Thoracic aorta (tissue), 2 donors: ENCODE data around the gene FNDC3B. TPM values are rescaled to one million over a fixed set of nuclear protein-coding genes. Genes with fewer than 3 reads are reported as not detected.

ENCODE experiments used
- ATAC-seq: fragments of 150-250 bp; one replicate; pipeline ENCODE4 v1.8.0; 2017; ENCODE audit warnings: low read depth; ENCODE audit not compliant: insufficient number of reproducible peaks, low FRiP score
- DNase-seq: peaks from one replicate; pipeline ENCODE4 v3.0.0-alpha.2; 2020; ENCODE audit warnings: low spot score
- H3K27ac ChIP-seq, 2 donors: fragments of 200-600 bp; sonication (generic); 1 replicate in 1 of 2; 2 replicates in 1 of 2; pipeline ENCODE4 v1.5.1; 2016; ENCODE audit warnings: mild to moderate bottlenecking in 2 of 2, moderate library complexity in 2 of 2
- H3K27me3 ChIP-seq: fragments of 200-600 bp; sonication (generic); replicated peaks from 2 replicates; pipeline ENCODE4 v1.6.0; 2016; ENCODE audit warnings: mild to moderate bottlenecking; ENCODE audit not compliant: insufficient read depth
- H3K36me3 ChIP-seq: fragments of 200-600 bp; sonication (generic); one replicate; pipeline ENCODE4 v1.5.1; 2016
- H3K4me1 ChIP-seq, 2 donors: fragments of 200-600 bp; sonication (generic); 1 replicate in 1 of 2; 2 replicates in 1 of 2; pipeline versions ENCODE4 v1.5.1 to v1.6.0; 2016; ENCODE audit warnings: low read depth in 2 of 2, mild to moderate bottlenecking in 1 of 2; ENCODE audit not compliant: control insufficient read depth in 1 of 2
- H3K4me3 ChIP-seq: fragments of 200-600 bp; sonication (generic); 2 replicates; pipeline ENCODE4 v1.5.1; 2016; ENCODE audit warnings: mild to moderate bottlenecking
- H3K9me3 ChIP-seq: fragments of 200-600 bp; sonication (generic); 2 replicates; pipeline ENCODE4 v1.5.1; 2016
- CTCF ChIP-seq: fragments of 200-600 bp; sonication (generic); IDR thresholded peaks from one replicate; pipeline ENCODE4 v1.5.1; 2019; ENCODE audit warnings: antibody characterized with exemption
- total RNA-seq, 2 donors: library from RNA; depleted of rRNA; stranded (reverse); fragments of >200 nt; gene quantifications; one replicate each; pipeline versions ENCODE4 v1.1.0 to v1.2.3, GENCODE V29; 2016

The FNDC3B gene
- total RNA-seq, 2 donors from 2014 or later = 113 to 163 TPM

DNA sequence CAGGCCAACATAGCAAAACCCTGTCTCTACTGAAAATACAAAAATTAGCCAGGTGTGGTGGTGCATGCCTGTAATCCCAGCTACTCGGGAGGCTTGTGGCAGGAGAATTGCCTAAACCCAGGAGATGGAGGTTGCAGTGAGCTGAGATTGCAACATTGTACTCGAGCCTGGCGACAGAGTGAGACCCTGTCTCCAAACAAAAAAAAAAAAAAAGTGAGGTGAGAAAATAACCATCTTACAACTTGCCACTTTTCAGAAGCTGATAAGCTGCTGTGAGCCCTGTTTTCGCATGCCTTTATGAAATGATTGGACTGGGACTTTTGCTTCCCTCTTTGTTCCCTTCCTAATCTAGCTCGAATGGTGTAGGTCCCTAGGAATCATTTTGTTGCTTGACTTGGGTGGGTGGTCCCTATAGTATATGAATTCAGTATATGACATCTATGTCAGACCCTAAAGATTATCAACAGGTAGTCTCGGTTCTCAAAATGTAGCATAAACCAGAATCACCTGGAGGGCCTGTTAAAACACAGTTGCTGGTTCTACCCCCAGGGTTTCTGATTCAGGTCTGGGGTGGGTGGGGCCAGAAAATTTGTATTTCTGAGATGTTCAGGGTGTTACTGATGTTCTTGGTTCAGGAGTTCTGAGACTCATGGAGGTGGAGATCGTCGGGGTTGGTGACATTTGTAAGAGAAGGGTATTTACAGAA is 107.9 kb downstream of the FNDC3B start:
- no peak for TF ChIP-seq CTCF
- H3K27me3 ChIP-seq = no peaks in the 10 kb centered on the region
- no peaks in the 10 kb centered on the region for H3K9me3 ChIP-seq
- no peak overlapping the region for H3K4me3 ChIP-seq
- ATAC-seq = no peak
- no peak overlapping the region for H3K27ac ChIP-seq
- no peak for DNase-seq
- peaks cover 20 to 54% of the 10 kb centered on the region in 2 donors for H3K4me1 ChIP-seq
- no peaks in the 10 kb centered on the region for H3K36me3 ChIP-seq

- Histone ChIP-seq H3K27ac (no peak overlapping the region), H3K4me1 (peaks cover 27 to 56% of the 10 kb centered on the region in 2 donors), H3K4me3 (no peak overlapping the region), H3K36me3 (no peaks in the 10 kb centered on the region), H3K9me3 (no peaks in the 10 kb centered on the region), H3K27me3 (no peaks in the 10 kb centered on the region)
- no peak for DNase-seq
- no peak for TF ChIP-seq CTCF
- ATAC-seq = no peak
Observed at GRCh38 chr3:172148241-172148640, 108.9 kb downstream of the FNDC3B start.

- Histone ChIP-seq H3K36me3 (no peaks in the 10 kb centered on the region), H3K4me1 (peaks cover 32 to 62% of the 10 kb centered on the region in 2 donors), H3K27ac (no peak overlapping the region), H3K9me3 (no peaks in the 10 kb centered on the region), H3K4me3 (no peak overlapping the region), H3K27me3 (no peaks in the 10 kb centered on the region)
- DNase-seq (no peak), ATAC-seq (no peak)
- TF ChIP-seq CTCF = no peak
Observed at GRCh38 chr3:172148702-172149565, 109.6 kb downstream of the FNDC3B start.

DNA sequence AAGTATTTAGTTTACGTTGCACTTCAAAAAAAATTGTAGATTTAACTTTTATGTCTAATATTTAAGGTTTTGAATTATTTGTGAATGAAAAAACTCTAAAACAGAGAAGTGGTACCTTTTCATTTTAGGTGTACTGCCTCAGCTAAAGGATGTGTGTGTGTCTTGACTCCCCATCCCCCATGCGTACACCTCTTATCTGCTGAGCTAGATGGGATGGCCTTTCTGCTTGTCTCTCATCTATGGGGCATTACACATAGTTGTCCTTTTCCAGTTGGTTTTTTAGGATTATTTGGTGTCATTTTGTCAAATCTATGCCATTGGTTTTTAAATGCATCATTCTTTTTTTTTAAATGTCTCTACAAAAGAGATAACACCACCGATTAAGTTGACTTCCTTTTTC is 110.9 kb downstream of the FNDC3B start:
- H3K36me3 ChIP-seq = no peaks in the 10 kb centered on the region
- DNase-seq (no peak), ATAC-seq (no peak)
- peaks cover 38 to 64% of the 10 kb centered on the region in 2 donors for H3K4me1 ChIP-seq
- H3K9me3 ChIP-seq = no peaks in the 10 kb centered on the region
- no peak for TF ChIP-seq CTCF
- H3K27me3 ChIP-seq = no peaks in the 10 kb centered on the region
- H3K4me3 ChIP-seq = no peak overlapping the region
- H3K27ac ChIP-seq = no peak overlapping the region

- no peaks in the 10 kb centered on the region for H3K27me3 ChIP-seq
- H3K36me3 ChIP-seq = no peaks in the 10 kb centered on the region
- ATAC-seq (no peak), DNase-seq (no peak)
- H3K27ac ChIP-seq = peak overlapping the region in 1 of 2 donors; percentile 85
- TF ChIP-seq CTCF = no peak
- peaks cover 46 to 72% of the 10 kb centered on the region in 2 donors for H3K4me1 ChIP-seq
- no peaks in the 10 kb centered on the region for H3K9me3 ChIP-seq
- H3K4me3 ChIP-seq = no peak overlapping the region
Observed at GRCh38 chr3:172150913-172151650, 111.7 kb downstream of the FNDC3B start.
